ENCODE results near the gene TSC22D2.

Gene TSC22D2

DNA sequence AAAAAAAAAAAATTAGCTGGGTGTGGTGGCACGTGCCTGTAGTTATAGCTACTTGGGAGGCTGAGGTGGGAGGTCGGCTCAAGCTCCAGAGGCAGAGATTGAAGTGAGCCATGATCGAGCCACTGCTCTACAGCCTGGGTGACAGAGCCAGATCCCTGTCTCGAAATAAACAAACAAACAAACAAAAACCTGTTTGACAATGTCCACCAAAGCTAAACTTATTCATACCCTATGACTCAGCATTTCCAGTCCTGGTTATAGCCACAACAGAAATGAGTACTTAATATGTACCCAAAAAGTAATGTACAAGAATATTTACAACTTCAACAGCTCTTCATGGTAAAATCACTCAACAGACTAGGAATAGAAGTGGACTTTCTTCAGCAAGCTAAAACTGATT, 107.1 kb downstream of the TSC22D2 start:
- H3K27me3 ChIP-seq (ENCODE audit: low read depth, low read length): no peaks in the 10 kb centered on the region
- H3K9ac ChIP-seq (ENCODE audit: low read length): no peak overlapping the region
- H3K9me3 ChIP-seq (ENCODE audit: insufficient read depth, low read length): no peaks in the 10 kb centered on the region
- H3K4me3 ChIP-seq (ENCODE audit: low read length): no peak overlapping the region
- H3K36me3 ChIP-seq (replicated peaks; ENCODE audit: low read depth, low read length): no peaks in the 10 kb centered on the region
- TF ChIP-seq, protein P1, sequence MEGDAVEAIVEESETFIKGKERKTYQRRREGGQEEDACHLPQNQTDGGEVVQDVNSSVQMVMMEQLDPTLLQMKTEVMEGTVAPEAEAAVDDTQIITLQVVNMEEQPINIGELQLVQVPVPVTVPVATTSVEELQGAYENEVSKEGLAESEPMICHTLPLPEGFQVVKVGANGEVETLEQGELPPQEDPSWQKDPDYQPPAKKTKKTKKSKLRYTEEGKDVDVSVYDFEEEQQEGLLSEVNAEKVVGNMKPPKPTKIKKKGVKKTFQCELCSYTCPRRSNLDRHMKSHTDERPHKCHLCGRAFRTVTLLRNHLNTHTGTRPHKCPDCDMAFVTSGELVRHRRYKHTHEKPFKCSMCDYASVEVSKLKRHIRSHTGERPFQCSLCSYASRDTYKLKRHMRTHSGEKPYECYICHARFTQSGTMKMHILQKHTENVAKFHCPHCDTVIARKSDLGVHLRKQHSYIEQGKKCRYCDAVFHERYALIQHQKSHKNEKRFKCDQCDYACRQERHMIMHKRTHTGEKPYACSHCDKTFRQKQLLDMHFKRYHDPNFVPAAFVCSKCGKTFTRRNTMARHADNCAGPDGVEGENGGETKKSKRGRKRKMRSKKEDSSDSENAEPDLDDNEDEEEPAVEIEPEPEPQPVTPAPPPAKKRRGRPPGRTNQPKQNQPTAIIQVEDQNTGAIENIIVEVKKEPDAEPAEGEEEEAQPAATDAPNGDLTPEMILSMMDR (IDR thresholded peaks at IDR 0.05; ENCODE audit: low read depth, low read length): no peak
- no peak for TF ChIP-seq EZH2phosphoT487 (IDR thresholded peaks at IDR 0.05; ENCODE audit: low read depth)
- H3K4me2 ChIP-seq (ENCODE audit: low read length): no peak overlapping the region
- H2AFZ ChIP-seq (ENCODE audit: low read depth, low read length): no peak overlapping the region
- no peaks in the 10 kb centered on the region for H3K79me2 ChIP-seq (ENCODE audit: low read length)
- no peak overlapping the region for H3K27ac ChIP-seq (ENCODE audit: low read length)
- H4K20me1 ChIP-seq (ENCODE audit: insufficient read depth, low read length): no peaks in the 10 kb centered on the region
- H3K4me1 ChIP-seq (ENCODE audit: low read length): no peaks in the 10 kb centered on the region

Measured in OCI-LY3 (cell line).